ENCODE measurements around the gene NMD3.

DNA sequence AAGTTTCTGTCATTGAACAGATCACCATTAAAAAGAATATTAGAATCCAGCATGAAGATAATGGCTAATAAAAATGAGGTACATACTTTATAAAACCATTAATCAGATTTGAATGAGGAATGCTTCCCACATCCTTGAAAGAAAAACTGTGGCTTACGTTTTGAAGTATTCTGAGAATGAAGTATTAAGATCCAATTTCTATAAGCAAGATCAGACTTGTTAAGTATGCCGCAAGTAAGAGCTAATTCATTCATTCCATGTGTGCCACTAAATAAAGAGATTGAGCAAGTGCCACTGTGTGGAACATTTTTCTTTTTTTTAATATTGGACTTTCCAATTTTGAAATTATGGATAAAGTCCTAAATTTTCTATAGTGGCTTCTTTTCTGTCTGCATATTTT is 30.6 kb downstream of the NMD3 start:
- TF ChIP-seq, protein P1, sequence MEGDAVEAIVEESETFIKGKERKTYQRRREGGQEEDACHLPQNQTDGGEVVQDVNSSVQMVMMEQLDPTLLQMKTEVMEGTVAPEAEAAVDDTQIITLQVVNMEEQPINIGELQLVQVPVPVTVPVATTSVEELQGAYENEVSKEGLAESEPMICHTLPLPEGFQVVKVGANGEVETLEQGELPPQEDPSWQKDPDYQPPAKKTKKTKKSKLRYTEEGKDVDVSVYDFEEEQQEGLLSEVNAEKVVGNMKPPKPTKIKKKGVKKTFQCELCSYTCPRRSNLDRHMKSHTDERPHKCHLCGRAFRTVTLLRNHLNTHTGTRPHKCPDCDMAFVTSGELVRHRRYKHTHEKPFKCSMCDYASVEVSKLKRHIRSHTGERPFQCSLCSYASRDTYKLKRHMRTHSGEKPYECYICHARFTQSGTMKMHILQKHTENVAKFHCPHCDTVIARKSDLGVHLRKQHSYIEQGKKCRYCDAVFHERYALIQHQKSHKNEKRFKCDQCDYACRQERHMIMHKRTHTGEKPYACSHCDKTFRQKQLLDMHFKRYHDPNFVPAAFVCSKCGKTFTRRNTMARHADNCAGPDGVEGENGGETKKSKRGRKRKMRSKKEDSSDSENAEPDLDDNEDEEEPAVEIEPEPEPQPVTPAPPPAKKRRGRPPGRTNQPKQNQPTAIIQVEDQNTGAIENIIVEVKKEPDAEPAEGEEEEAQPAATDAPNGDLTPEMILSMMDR (IDR thresholded peaks at IDR 0.05; ENCODE audit: borderline replicate concordance, extremely low read depth, low read length, poor library complexity, severe bottlenecking) = no peak
- TF ChIP-seq EZH2 (IDR thresholded peaks at IDR 0.05; ENCODE audit: borderline replicate concordance, low read depth, low read length, severe bottlenecking) = no peak

Measured in DND-41 (cell line).